ENCODE data around the gene FGB. TPM values are rescaled to one million over a fixed set of nuclear protein-coding genes. Genes with fewer than 3 reads are reported as not detected.

FGB gene
- total and polyA plus RNA-seq, 9 of the 15 experiments (the other 6 are each of a cell fraction or from before 2014, with no cell fraction given) = 0.07 to 1.9 (median 0.13) TPM; not detected in 6

DNA sequence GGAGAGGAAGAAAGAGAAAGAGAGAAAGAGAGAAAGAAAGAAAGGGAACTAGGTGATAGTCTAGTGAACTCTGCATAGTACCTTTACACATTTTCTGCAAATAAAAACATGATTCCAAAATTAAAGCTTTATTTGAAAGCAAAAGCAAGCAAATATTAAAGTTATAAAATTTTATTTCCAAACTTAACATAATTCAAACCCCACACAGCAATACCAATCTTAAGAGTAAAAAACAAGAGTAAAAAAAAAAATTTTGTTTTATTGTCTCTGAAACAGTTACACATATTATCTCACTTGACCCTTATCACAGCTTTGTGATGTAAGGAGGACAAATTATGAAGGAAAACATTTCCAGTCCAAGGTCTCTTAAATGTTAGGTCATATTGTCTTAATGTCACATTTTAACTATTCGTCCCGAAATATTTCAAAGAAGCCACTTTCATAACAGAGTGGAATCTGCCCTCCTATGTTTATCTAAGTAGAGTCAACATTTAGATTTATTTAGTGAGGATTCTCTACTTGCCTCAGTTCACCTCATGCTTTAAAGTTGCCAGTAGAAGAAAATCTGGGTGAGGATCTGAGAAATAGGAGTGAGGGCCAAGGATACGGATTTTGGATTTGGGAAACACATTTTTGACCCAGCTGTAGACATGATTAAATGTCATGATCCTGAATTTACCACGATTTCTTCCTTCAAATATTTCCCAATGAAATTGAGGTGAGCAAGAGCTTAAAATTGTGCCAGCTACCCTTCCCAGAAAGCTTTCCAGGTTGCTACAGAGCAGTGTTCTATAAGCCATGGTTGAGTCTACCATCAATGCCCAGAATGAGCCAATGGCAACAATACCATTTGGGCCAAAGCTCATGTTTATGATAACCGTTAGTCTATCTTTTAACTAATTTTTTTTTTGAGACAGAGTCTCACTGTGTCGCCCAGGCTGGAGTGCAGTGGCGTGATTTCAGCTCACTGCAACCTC is 35.3 kb downstream of the FGB start:
- FAIRE-seq (no peak), ATAC-seq (no peak), DNase-seq (ENCODE audit: extremely low read depth in 1 of 4, low spot score in 3 of 4) (no peak)
- H3K4me1 ChIP-seq (replicated peaks in 1 of 2; ENCODE audit: control insufficient read depth in 2 of 2, insufficient read depth in 2 of 2, low read length in 2 of 2) = no peaks in the 10 kb centered on the region
- POLR2A ChIA-PET = interaction anchor here (0.8 to 1.7 kb wide), 3 partner anchors 8 to 15 kb away, joined by 3 to 8 read pairs (median 4); no protein-coding TSS in a partner anchor
- no peak overlapping the region for H3K4me2 ChIP-seq (ENCODE audit: insufficient read depth, low read length)
- no peaks in the 10 kb centered on the region for H3K79me2 ChIP-seq (ENCODE audit: control insufficient read depth, insufficient read depth, low read length)
- H3K9me1 ChIP-seq (ENCODE audit: control insufficient read depth, insufficient read depth, low read length) = no peaks in the 10 kb centered on the region
- intact Hi-C loops (cut with micrococcal nuclease) (no loop called here), in situ Hi-C loops (cut with MboI) (no loop called here)
- TF ChIP-seq MYC (IDR thresholded peaks at IDR 0.05; ENCODE audit: low read depth, low read length) (no peak), MYC (CRISPR knock-in tag; IDR thresholded peaks at IDR 0.05; ENCODE audit: borderline replicate concordance, low read depth) (no peak), CBX3 (IDR thresholded peaks at IDR 0.05; ENCODE audit: borderline replicate concordance in 1 of 2, low read length in 2 of 2) (no peak), ZNF561 (CRISPR knock-in tag; conservative IDR thresholded peaks at IDR 0.05) (no peak), ZNF274 (IDR thresholded peaks at IDR 0.05; ENCODE audit: borderline replicate concordance, low read depth, low read length) (no peak), ZNF253 (CRISPR knock-in tag; conservative IDR thresholded peaks at IDR 0.05) (no peak), CCNT2 (IDR thresholded peaks at IDR 0.05; ENCODE audit: borderline replicate concordance, extremely low read depth, insufficient read length, low read depth, low read length) (no peak), ZNF124 (CRISPR knock-in tag; IDR thresholded peaks at IDR 0.05) (no peak), ZNF146 (CRISPR knock-in tag; IDR thresholded peaks at IDR 0.05; ENCODE audit: unreplicated experiment) (no peak), ZNF184 (CRISPR knock-in tag; IDR thresholded peaks at IDR 0.05) (no peak)
- TF ChIP-seq, protein P1, sequence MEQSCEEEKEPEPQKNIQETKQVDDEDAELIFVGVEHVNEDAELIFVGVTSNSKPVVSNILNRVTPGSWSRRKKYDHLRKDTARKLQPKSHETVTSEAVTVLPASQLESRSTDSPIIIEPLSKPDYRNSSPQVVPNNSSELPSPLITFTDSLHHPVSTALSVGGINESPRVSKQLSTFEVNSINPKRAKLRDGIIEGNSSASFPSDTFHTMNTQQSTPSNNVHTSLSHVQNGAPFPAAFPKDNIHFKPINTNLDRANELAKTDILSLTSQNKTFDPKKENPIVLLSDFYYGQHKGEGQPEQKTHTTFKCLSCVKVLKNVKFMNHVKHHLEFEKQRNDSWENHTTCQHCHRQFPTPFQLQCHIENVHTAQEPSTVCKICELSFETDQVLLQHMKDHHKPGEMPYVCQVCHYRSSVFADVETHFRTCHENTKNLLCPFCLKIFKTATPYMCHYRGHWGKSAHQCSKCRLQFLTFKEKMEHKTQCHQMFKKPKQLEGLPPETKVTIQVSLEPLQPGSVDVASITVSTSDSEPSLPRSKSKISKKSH (CRISPR knock-in tag; IDR thresholded peaks at IDR 0.05) = no peak
- TF ChIP-seq, protein P2, sequence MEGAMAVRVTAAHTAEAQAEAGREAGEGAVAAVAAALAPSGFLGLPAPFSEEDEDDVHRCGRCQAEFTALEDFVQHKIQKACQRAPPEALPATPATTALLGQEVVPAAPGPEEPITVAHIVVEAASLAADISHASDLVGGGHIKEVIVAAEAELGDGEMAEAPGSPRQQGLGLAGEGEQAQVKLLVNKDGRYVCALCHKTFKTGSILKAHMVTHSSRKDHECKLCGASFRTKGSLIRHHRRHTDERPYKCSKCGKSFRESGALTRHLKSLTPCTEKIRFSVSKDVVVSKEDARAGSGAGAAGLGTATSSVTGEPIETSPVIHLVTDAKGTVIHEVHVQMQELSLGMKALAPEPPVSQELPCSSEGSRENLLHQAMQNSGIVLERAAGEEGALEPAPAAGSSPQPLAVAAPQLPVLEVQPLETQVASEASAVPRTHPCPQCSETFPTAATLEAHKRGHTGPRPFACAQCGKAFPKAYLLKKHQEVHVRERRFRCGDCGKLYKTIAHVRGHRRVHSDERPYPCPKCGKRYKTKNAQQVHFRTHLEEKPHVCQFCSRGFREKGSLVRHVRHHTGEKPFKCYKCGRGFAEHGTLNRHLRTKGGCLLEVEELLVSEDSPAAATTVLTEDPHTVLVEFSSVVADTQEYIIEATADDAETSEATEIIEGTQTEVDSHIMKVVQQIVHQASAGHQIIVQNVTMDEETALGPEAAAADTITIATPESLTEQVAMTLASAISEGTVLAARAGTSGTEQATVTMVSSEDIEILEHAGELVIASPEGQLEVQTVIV (CRISPR knock-in tag; IDR thresholded peaks at IDR 0.05; ENCODE audit: borderline replicate concordance) = no peak
- TF ChIP-seq, protein P3, sequence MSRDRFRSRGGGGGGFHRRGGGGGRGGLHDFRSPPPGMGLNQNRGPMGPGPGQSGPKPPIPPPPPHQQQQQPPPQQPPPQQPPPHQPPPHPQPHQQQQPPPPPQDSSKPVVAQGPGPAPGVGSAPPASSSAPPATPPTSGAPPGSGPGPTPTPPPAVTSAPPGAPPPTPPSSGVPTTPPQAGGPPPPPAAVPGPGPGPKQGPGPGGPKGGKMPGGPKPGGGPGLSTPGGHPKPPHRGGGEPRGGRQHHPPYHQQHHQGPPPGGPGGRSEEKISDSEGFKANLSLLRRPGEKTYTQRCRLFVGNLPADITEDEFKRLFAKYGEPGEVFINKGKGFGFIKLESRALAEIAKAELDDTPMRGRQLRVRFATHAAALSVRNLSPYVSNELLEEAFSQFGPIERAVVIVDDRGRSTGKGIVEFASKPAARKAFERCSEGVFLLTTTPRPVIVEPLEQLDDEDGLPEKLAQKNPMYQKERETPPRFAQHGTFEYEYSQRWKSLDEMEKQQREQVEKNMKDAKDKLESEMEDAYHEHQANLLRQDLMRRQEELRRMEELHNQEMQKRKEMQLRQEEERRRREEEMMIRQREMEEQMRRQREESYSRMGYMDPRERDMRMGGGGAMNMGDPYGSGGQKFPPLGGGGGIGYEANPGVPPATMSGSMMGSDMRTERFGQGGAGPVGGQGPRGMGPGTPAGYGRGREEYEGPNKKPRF (IDR thresholded peaks at IDR 0.05; ENCODE audit: low read depth, low read length) = no peak
- 0 out of 5 replicates have a peak, but pooled peaks cover 0 to 4% of the 10 kb centered on the region in 2 experiments for H3K27me3 ChIP-seq (ENCODE audit: control insufficient read depth in 2 of 2, insufficient read depth in 2 of 2, low read length in 2 of 2)
- H2AFZ ChIP-seq (ENCODE audit: low read depth, low read length) = no peak overlapping the region
- H4K20me1 ChIP-seq (replicated peaks; ENCODE audit: control insufficient read depth, insufficient read depth, low read length) = no peaks in the 10 kb centered on the region
- BruUV-seq (replicated peaks) = no TSS peak
- H3K9me3 ChIP-seq (replicated peaks; ENCODE audit: control insufficient read depth, insufficient read depth, low read depth, low read length) = no peaks in the 10 kb centered on the region
- 2% methylated on average over 7 of the region's 7 CpGs for WGBS (ENCODE audit: insufficient coverage, low coverage, missing lambda C conversion rate)
- CTCF ChIA-PET (ENCODE audit: low intra/inter-chr PET ratio) = no interaction called here
- H3K36me3 ChIP-seq (ENCODE audit: control insufficient read depth, insufficient read depth, low read length) = no peaks in the 10 kb centered on the region
- no peak overlapping the region for H3K4me3 ChIP-seq
- H3K9ac ChIP-seq (ENCODE audit: insufficient read depth in 1 of 2, low read depth in 2 of 2, low read length in 2 of 2) = no peak overlapping the region
- H3K27ac ChIP-seq (ENCODE audit: extremely low read depth, low read depth, low read length) = no peak overlapping the region

Measured in K562 (cell line).